ENCODE results near the gene ELOVL5. TPM values are rescaled to one million over a fixed set of nuclear protein-coding genes. Genes with fewer than 3 reads are reported as not detected.

ELOVL5 gene
- total RNA-seq, 3 donors from 2014 or later (not counting 1 experiment from before 2014, with no cell fraction given): 72.1 to 99.5 (median 73.7) TPM

DNA sequence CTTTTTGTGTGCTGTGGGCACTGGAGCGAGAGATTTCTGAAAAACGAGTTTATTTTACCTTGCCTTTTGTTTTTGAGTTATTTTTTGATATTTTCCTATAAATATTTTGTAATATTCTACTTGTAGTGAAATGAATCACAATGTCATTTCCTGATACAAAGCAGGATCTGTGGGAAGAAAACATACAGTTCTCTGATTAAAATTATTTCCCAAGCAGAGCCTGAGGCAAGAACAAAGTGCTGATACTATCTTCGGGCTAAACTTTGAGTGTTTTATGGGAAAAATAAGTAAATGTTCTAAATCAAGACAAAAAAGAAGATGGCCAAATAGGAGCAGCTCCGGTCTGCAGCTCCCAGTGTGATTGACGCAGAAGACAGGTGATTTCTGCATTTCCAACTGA lies 33.7 kb upstream of the ELOVL5 start:
- Mint-ChIP-seq H3K36me3 (no peaks in the 10 kb centered on the region), H3K27ac (no peak overlapping the region), H3K4me3 (no peak overlapping the region), H3K9me3 (no peaks in the 10 kb centered on the region), H3K4me1 (no peaks in the 10 kb centered on the region), H3K27me3 (ENCODE audit: low read depth in 2 of 2) (peaks cover 18 to 22% of the 10 kb centered on the region in 2 donors)
- Histone ChIP-seq H3K27ac (ENCODE audit: low read length) (no peak overlapping the region), H3K36me3 (ENCODE audit: control insufficient read depth, insufficient read depth, low read length) (no peaks in the 10 kb centered on the region), H3K4me3 (ENCODE audit: low read length) (no peak overlapping the region), H3K9me3 (ENCODE audit: control insufficient read depth, insufficient read depth, low read length) (no peaks in the 10 kb centered on the region), H3K27me3 (ENCODE audit: control insufficient read depth, insufficient read depth, low read length) (no peaks in the 10 kb centered on the region), H3K4me1 (ENCODE audit: control insufficient read depth, insufficient read depth, low read length) (no peaks in the 10 kb centered on the region)
- 78% methylated on average over 3 of the region's 5 CpGs for WGBS (ENCODE audit: insufficient coverage)
- TF ChIP-seq, protein P1, sequence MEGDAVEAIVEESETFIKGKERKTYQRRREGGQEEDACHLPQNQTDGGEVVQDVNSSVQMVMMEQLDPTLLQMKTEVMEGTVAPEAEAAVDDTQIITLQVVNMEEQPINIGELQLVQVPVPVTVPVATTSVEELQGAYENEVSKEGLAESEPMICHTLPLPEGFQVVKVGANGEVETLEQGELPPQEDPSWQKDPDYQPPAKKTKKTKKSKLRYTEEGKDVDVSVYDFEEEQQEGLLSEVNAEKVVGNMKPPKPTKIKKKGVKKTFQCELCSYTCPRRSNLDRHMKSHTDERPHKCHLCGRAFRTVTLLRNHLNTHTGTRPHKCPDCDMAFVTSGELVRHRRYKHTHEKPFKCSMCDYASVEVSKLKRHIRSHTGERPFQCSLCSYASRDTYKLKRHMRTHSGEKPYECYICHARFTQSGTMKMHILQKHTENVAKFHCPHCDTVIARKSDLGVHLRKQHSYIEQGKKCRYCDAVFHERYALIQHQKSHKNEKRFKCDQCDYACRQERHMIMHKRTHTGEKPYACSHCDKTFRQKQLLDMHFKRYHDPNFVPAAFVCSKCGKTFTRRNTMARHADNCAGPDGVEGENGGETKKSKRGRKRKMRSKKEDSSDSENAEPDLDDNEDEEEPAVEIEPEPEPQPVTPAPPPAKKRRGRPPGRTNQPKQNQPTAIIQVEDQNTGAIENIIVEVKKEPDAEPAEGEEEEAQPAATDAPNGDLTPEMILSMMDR (IDR thresholded peaks at IDR 0.05): no peak
- no peak for DNase-seq
- ATAC-seq: no peak
- intact Hi-C loops (cut with micrococcal nuclease): no loop called here

DNA sequence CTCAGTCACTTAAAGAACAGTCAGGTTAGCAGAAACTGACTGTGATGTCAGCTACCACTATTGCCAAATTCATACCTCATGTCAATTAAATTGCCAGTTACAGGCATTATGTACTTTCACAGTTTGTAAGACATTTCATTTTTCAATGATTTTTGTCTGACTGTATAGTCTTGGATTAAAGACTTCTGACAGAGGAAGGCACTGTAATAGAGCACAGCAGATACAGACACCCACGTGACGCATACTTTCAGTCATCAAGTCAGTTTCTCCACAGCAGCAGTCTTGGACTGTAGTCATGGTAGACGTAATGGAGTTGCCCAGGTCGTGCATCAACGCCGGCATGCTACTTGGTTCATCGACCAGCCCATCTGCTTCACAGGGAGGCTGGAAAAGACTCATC lies 29.5 kb upstream of the ELOVL5 start:
- no peaks in the 10 kb centered on the region for H3K9me3 Mint-ChIP-seq
- H3K4me3 ChIP-seq (ENCODE audit: low read length): no peak overlapping the region
- no peaks in the 10 kb centered on the region for H3K4me1 Mint-ChIP-seq
- H3K27ac ChIP-seq (ENCODE audit: low read length): no peak overlapping the region
- ATAC-seq (no peak), DNase-seq (no peak)
- H3K9me3 ChIP-seq (ENCODE audit: control insufficient read depth, insufficient read depth, low read length): no peaks in the 10 kb centered on the region
- H3K4me3 Mint-ChIP-seq: no peak overlapping the region
- H3K27me3 ChIP-seq (ENCODE audit: control insufficient read depth, insufficient read depth, low read length): no peaks in the 10 kb centered on the region
- no peaks in the 10 kb centered on the region for H3K36me3 Mint-ChIP-seq
- 96% methylated on average over 7 of the region's 7 CpGs for WGBS (ENCODE audit: insufficient coverage)
- H3K27ac Mint-ChIP-seq: no peak overlapping the region
- peaks cover 4 to 25% of the 10 kb centered on the region in 2 donors for H3K27me3 Mint-ChIP-seq (ENCODE audit: low read depth in 2 of 2)
- intact Hi-C loops (cut with micrococcal nuclease): no loop called here
- H3K36me3 ChIP-seq (ENCODE audit: control insufficient read depth, insufficient read depth, low read length): no peaks in the 10 kb centered on the region
- TF ChIP-seq, protein P1 (IDR thresholded peaks at IDR 0.05): no peak
- H3K4me1 ChIP-seq (ENCODE audit: control insufficient read depth, insufficient read depth, low read length): no peaks in the 10 kb centered on the region

DNA sequence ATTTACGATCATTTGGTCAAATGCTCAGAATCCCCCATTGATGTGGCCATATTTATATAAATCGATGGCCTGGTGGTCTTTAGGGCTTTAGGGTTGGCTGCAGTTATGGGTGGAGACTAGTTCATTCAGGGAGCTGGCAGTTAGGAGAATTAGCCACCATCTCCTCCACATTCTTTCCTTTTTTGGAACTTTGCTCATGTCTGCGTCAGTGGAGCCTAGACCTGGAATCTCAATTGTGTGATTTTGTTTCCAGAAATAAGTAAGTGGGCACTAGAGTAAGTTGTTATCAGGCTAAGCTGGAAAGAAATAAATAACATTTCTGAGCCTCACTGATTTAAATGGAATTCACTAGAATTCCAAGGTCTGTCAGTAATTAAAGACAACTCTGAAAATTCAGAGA lies 29.0 kb upstream of the ELOVL5 start:
- ATAC-seq (no peak), DNase-seq (no peak)
- TF ChIP-seq, protein P1 (IDR thresholded peaks at IDR 0.05): no peak
- no peaks in the 10 kb centered on the region for H3K4me1 ChIP-seq (ENCODE audit: control insufficient read depth, insufficient read depth, low read length)
- no peak overlapping the region for H3K4me3 ChIP-seq (ENCODE audit: low read length)
- Mint-ChIP-seq H3K27ac (no peak overlapping the region), H3K4me3 (no peak overlapping the region), H3K36me3 (no peaks in the 10 kb centered on the region), H3K9me3 (no peaks in the 10 kb centered on the region), H3K27me3 (ENCODE audit: low read depth in 2 of 2) (peaks cover 4 to 27% of the 10 kb centered on the region in 2 donors), H3K4me1 (no peaks in the 10 kb centered on the region)
- H3K9me3 ChIP-seq (ENCODE audit: control insufficient read depth, insufficient read depth, low read length): no peaks in the 10 kb centered on the region
- no peaks in the 10 kb centered on the region for H3K27me3 ChIP-seq (ENCODE audit: control insufficient read depth, insufficient read depth, low read length)
- no peak overlapping the region for H3K27ac ChIP-seq (ENCODE audit: low read length)
- 91% methylated on average over 2 of the region's 3 CpGs for WGBS (ENCODE audit: insufficient coverage)
- no peaks in the 10 kb centered on the region for H3K36me3 ChIP-seq (ENCODE audit: control insufficient read depth, insufficient read depth, low read length)
- intact Hi-C loops (cut with micrococcal nuclease): no loop called here

DNA sequence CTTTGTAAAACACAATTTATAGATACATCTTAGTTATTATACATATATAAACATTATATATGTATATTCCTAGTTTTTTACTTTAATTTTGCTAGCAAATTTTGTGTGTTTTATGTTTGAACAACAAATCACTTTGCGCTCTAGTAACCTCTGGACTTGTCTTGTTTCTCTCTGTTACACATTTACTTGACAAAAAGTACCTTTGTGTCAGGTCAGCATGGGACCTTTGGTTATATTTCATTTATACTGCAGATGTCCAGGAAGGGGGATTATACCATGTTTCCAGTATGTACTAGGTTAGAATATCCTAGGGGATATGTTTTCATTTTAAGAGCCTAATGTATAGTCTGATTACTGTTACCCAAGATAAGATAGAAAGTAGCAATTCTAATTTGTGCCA lies 28.5 kb upstream of the ELOVL5 start:
- Mint-ChIP-seq H3K4me1 (no peaks in the 10 kb centered on the region), H3K4me3 (no peak overlapping the region), H3K27ac (no peak overlapping the region), H3K27me3 (ENCODE audit: low read depth in 2 of 2) (peaks cover 4 to 27% of the 10 kb centered on the region in 2 donors), H3K9me3 (no peaks in the 10 kb centered on the region), H3K36me3 (no peaks in the 10 kb centered on the region)
- intact Hi-C loops (cut with micrococcal nuclease): no loop called here
- no CpG with 5 or more reads among the region's 1 CpG for WGBS (ENCODE audit: insufficient coverage)
- H3K36me3 ChIP-seq (ENCODE audit: control insufficient read depth, insufficient read depth, low read length): no peaks in the 10 kb centered on the region
- ATAC-seq (no peak), DNase-seq (no peak)
- no peaks in the 10 kb centered on the region for H3K27me3 ChIP-seq (ENCODE audit: control insufficient read depth, insufficient read depth, low read length)
- H3K27ac ChIP-seq (ENCODE audit: low read length): no peak overlapping the region
- H3K4me1 ChIP-seq (ENCODE audit: control insufficient read depth, insufficient read depth, low read length): no peaks in the 10 kb centered on the region
- no peak overlapping the region for H3K4me3 ChIP-seq (ENCODE audit: low read length)
- TF ChIP-seq, protein P1 (IDR thresholded peaks at IDR 0.05): no peak
- no peaks in the 10 kb centered on the region for H3K9me3 ChIP-seq (ENCODE audit: control insufficient read depth, insufficient read depth, low read length)
